ENCODE results near the gene HSD17B3.
A peak's percentile ranks its signal among the peaks of the same experiment; 100 is the strongest.
"Not testable (repeated sequence)": the region's sequence is repeated elsewhere in the genome, so short reads cannot be mapped to it uniquely, and the experiment has no call there.

The HSD17B3 gene

GRCh38 chr9:96305171-96305570 lies 3.2 kb upstream of the HSD17B3 start:
- DNase-seq, result no peak

GRCh38 chr9:96304230-96304629 lies 2.3 kb upstream of the HSD17B3 start:
- no peak for DNase-seq

GRCh38 chr9:96299823-96300222 lies 2.2 kb downstream of the HSD17B3 start:
- no peak for DNase-seq

GRCh38 chr9:96294159-96294545 lies 7.8 kb downstream of the HSD17B3 start:
- DNase-seq, result no peak

- DNase-seq, result peak; percentile 50
Observed at GRCh38 chr9:96293498-96294158, 8.3 kb downstream of the HSD17B3 start.

GRCh38 chr9:96289392-96289791 lies 12.6 kb downstream of the HSD17B3 start:
- no peak for DNase-seq

GRCh38 chr9:96281641-96282040 lies 20.3 kb downstream of the HSD17B3 start:
- no peak for DNase-seq

GRCh38 chr9:96279932-96280331 lies 22.0 kb downstream of the HSD17B3 start:
- no peak for DNase-seq

GRCh38 chr9:96274939-96275338 lies 27.0 kb downstream of the HSD17B3 start:
- DNase-seq, result no peak

- DNase-seq, result no peak
Observed at GRCh38 chr9:96270236-96270744, 31.7 kb downstream of the HSD17B3 start.

- DNase-seq, result no peak
Observed at GRCh38 chr9:96258967-96259366, 43.0 kb downstream of the HSD17B3 start.

GRCh38 chr9:96256800-96257199 lies 45.2 kb downstream of the HSD17B3 start:
- no peak for DNase-seq

GRCh38 chr9:96255698-96256097 lies 46.3 kb downstream of the HSD17B3 start:
- DNase-seq, result no peak

- no peak for DNase-seq
Observed at GRCh38 chr9:96253059-96253696, 48.8 kb downstream of the HSD17B3 start.

GRCh38 chr9:96251451-96251850 lies 50.5 kb downstream of the HSD17B3 start:
- no peak for DNase-seq

- no peak for DNase-seq
Observed at GRCh38 chr9:96249746-96250145, 52.2 kb downstream of the HSD17B3 start.

GRCh38 chr9:96246267-96246671 lies 55.7 kb downstream of the HSD17B3 start:
- DNase-seq, result no peak

GRCh38 chr9:96245399-96245798 lies 56.6 kb downstream of the HSD17B3 start:
- no peak for DNase-seq

GRCh38 chr9:96243778-96244177 lies 58.2 kb downstream of the HSD17B3 start:
- DNase-seq, result no peak

- DNase-seq, result peak; percentile 28
Observed at GRCh38 chr9:96242811-96243210, 59.2 kb downstream of the HSD17B3 start.

- DNase-seq, result no peak
Observed at GRCh38 chr9:96241391-96241809, 60.6 kb downstream of the HSD17B3 start.

- no peak for DNase-seq
Observed at GRCh38 chr9:96236854-96237550, 65.0 kb downstream of the HSD17B3 start.

GRCh38 chr9:96236337-96236736 lies 65.6 kb downstream of the HSD17B3 start:
- not testable (repeated sequence) for DNase-seq
